ACC112 (cell line): Measurements from ENCODE around the gene PCYOX1L.

Experiments used
- H2AFZ ChIP-seq: fragments of 200-600 bp; sonication (generic); one replicate; pipeline ENCODE4 v1.6.0; 2017; ENCODE audit warnings: antibody characterized with exemption, low read length; ENCODE audit not compliant: unreplicated experiment
- H3K27ac ChIP-seq: fragments of 200-600 bp; sonication (generic); 2 replicates; pipeline ENCODE4 v1.5.1; 2014; ENCODE audit warnings: low read depth, mild to moderate bottlenecking, antibody characterized with exemption, low read length, moderate library complexity
- H3K27me3 ChIP-seq: fragments of 200-600 bp; sonication (generic); 2 replicates; pipeline ENCODE4 v1.6.1; 2014; ENCODE audit warnings: mild to moderate bottlenecking, antibody characterized with exemption, low read length, moderate library complexity, mixed read lengths; ENCODE audit not compliant: insufficient read depth
- H3K36me3 ChIP-seq: fragments of 200-600 bp; sonication (generic); 2 replicates; pipeline ENCODE4 v1.6.1; 2016; ENCODE audit warnings: mild to moderate bottlenecking, antibody characterized with exemption, low read length, moderate library complexity, mixed read lengths; ENCODE audit not compliant: insufficient read depth
- H3K4me1 ChIP-seq: fragments of 200-600 bp; sonication (generic); one replicate; pipeline ENCODE4 v1.6.1; 2016; ENCODE audit warnings: low read length, mixed read lengths; ENCODE audit not compliant: insufficient read depth, unreplicated experiment, control insufficient read depth
- H3K4me3 ChIP-seq: fragments of 200-600 bp; sonication (generic); 2 replicates; pipeline ENCODE4 v1.5.1; 2014; ENCODE audit warnings: mild to moderate bottlenecking, low read depth, low read length
- H3K79me2 ChIP-seq: fragments of 200-600 bp; sonication (generic); one replicate; pipeline ENCODE4 v1.6.0; 2016; ENCODE audit warnings: low read length; ENCODE audit not compliant: control insufficient read depth, unreplicated experiment, insufficient read depth

The PCYOX1L gene

GRCh38 chr5:149355688-149356087 lies 2.2 kb upstream of the PCYOX1L start:
- peak overlapping the region; percentile 26; the same call in 1 of the 2 replicates for H3K27ac ChIP-seq
- H3K4me3 ChIP-seq, result no peak overlapping the region
- H3K79me2 ChIP-seq, result no peaks in the 10 kb centered on the region
- peaks cover 23% of the 10 kb centered on the region for H3K36me3 ChIP-seq
- H3K27me3 ChIP-seq, result no peaks in the 10 kb centered on the region
- no peak overlapping the region for H2AFZ ChIP-seq
- peaks cover 11% of the 10 kb centered on the region for H3K4me1 ChIP-seq

- Histone ChIP-seq H3K4me3 (no peak overlapping the region), H3K27me3 (no peaks in the 10 kb centered on the region), H3K4me1 (peaks cover 11% of the 10 kb centered on the region), H3K27ac (no peak overlapping the region; the same call in 1 of the 2 replicates), H3K79me2 (no peaks in the 10 kb centered on the region), H2AFZ (no peak overlapping the region), H3K36me3 (peaks cover 18% of the 10 kb centered on the region)
These were observed 1.5 kb upstream of the PCYOX1L start for GRCh38 chr5:149356391-149356790.

- peaks cover 3% of the 10 kb centered on the region; the same call in 1 of the 2 replicates for H3K36me3 ChIP-seq
- peaks cover 11% of the 10 kb centered on the region for H3K4me1 ChIP-seq
- peak overlapping the region; percentile 77 for H2AFZ ChIP-seq
- H3K79me2 ChIP-seq, result no peaks in the 10 kb centered on the region
- H3K4me3 ChIP-seq, result peak overlapping the region; percentile 89
- no peaks in the 10 kb centered on the region for H3K27me3 ChIP-seq
- no peak overlapping the region for H3K27ac ChIP-seq
These were observed 427 bp downstream of the PCYOX1L start for GRCh38 chr5:149358294-149358651.

GRCh38 chr5:149358868-149359495 lies 1.1 kb downstream of the PCYOX1L start:
- Histone ChIP-seq H3K4me3 (peak overlapping the region; percentile 89), H2AFZ (no peak overlapping the region), H3K79me2 (no peaks in the 10 kb centered on the region), H3K4me1 (peaks cover 11% of the 10 kb centered on the region), H3K36me3 (no peaks in the 10 kb centered on the region), H3K27me3 (no peaks in the 10 kb centered on the region), H3K27ac (no peak overlapping the region)

GRCh38 chr5:149360272-149360671 lies 2.4 kb downstream of the PCYOX1L start:
- Histone ChIP-seq H3K27me3 (no peaks in the 10 kb centered on the region), H3K36me3 (no peaks in the 10 kb centered on the region), H3K27ac (no peak overlapping the region), H3K4me1 (peaks cover 11% of the 10 kb centered on the region), H2AFZ (no peak overlapping the region), H3K79me2 (no peaks in the 10 kb centered on the region), H3K4me3 (no peak overlapping the region)

- no peaks in the 10 kb centered on the region for H3K79me2 ChIP-seq
- no peak overlapping the region for H3K4me3 ChIP-seq
- H3K27me3 ChIP-seq, result no peaks in the 10 kb centered on the region
- H3K36me3 ChIP-seq, result no peaks in the 10 kb centered on the region
- no peak overlapping the region for H2AFZ ChIP-seq
- H3K4me1 ChIP-seq, result peaks cover 7% of the 10 kb centered on the region
- no peak overlapping the region for H3K27ac ChIP-seq
These were observed 4.7 kb downstream of the PCYOX1L start for GRCh38 chr5:149362541-149362940.

GRCh38 chr5:149363358-149363757 lies 5.5 kb downstream of the PCYOX1L start:
- no peak overlapping the region for H3K4me3 ChIP-seq

GRCh38 chr5:149363936-149364335 lies 6.1 kb downstream of the PCYOX1L start:
- H3K4me1 ChIP-seq, result peaks cover 2% of the 10 kb centered on the region
- no peaks in the 10 kb centered on the region for H3K79me2 ChIP-seq
- no peak overlapping the region for H2AFZ ChIP-seq
- H3K27me3 ChIP-seq, result no peaks in the 10 kb centered on the region
- H3K36me3 ChIP-seq, result no peaks in the 10 kb centered on the region
- H3K4me3 ChIP-seq, result no peak overlapping the region
- H3K27ac ChIP-seq, result no peak overlapping the region

More at GRCh38 chr5:149363358-149363757, 5.5 kb downstream of the PCYOX1L start:
- no peaks in the 10 kb centered on the region for H3K27me3 ChIP-seq
- H2AFZ ChIP-seq, result no peak overlapping the region
- no peak overlapping the region for H3K27ac ChIP-seq
- no peaks in the 10 kb centered on the region for H3K79me2 ChIP-seq
- H3K36me3 ChIP-seq, result no peaks in the 10 kb centered on the region
- H3K4me1 ChIP-seq, result peaks cover 7% of the 10 kb centered on the region

GRCh38 chr5:149364719-149365118 lies 6.9 kb downstream of the PCYOX1L start:
- Histone ChIP-seq H3K36me3 (no peaks in the 10 kb centered on the region), H3K27me3 (no peaks in the 10 kb centered on the region), H2AFZ (no peak overlapping the region), H3K79me2 (no peaks in the 10 kb centered on the region), H3K4me3 (no peak overlapping the region), H3K27ac (no peak overlapping the region), H3K4me1 (no peaks in the 10 kb centered on the region)

- Histone ChIP-seq H3K36me3 (no peaks in the 10 kb centered on the region), H3K27ac (no peak overlapping the region), H3K4me1 (no peaks in the 10 kb centered on the region), H3K27me3 (no peaks in the 10 kb centered on the region), H2AFZ (no peak overlapping the region), H3K79me2 (no peaks in the 10 kb centered on the region), H3K4me3 (no peak overlapping the region)
These were observed 7.6 kb downstream of the PCYOX1L start for GRCh38 chr5:149365418-149365817.

GRCh38 chr5:149366169-149366729 lies 8.4 kb downstream of the PCYOX1L start:
- Histone ChIP-seq H2AFZ (no peak overlapping the region), H3K36me3 (no peaks in the 10 kb centered on the region), H3K27ac (no peak overlapping the region)

More at GRCh38 chr5:149366169-149366729, 8.4 kb downstream of the PCYOX1L start:
- H3K27me3 ChIP-seq, result no peaks in the 10 kb centered on the region
- H3K4me1 ChIP-seq, result no peaks in the 10 kb centered on the region
- H3K4me3 ChIP-seq, result no peak overlapping the region
- H3K79me2 ChIP-seq, result no peaks in the 10 kb centered on the region
